ENCODE measurements around the gene JADE1. TPM values are rescaled to one million over a fixed set of nuclear protein-coding genes. Genes with fewer than 3 reads are reported as not detected.

JADE1 gene
- total and polyA plus RNA-seq, 2 of the 4 experiments (the other 2 are of a cell fraction): 13.8 to 32.6 TPM

DNA sequence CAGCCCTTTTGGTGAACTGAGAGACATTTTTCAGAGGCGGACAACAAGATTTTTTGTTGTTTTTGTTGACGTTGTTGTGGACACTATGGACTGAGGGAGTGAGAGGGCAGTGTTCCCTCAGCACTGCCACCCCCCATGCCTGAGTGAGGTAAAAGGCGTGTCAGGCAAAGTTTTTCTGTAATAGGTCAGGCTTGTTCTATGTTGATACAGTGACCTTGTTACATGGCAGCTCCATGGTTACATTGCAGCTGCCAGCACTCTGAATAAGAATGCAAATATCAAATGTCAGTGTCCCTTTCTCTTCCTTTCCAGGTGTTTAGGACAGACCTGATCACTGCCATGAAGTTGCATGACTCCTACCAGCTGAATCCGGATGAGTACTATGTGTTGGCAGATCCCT lies 36.6 kb downstream of the JADE1 start:
- no peak overlapping the region for H3K4ac ChIP-seq (ENCODE audit: low read depth, low read length)
- no peak overlapping the region for H2BK5ac ChIP-seq (ENCODE audit: low read depth, low read length, poor library complexity, severe bottlenecking)
- H3K4me2 ChIP-seq (ENCODE audit: low read depth, low read length): no peak overlapping the region
- H3K4me1 ChIP-seq (ENCODE audit: control insufficient read depth, insufficient read depth, low read length): peaks cover 5% of the 10 kb centered on the region
- H4K20me1 ChIP-seq (ENCODE audit: insufficient read depth, low read length): 0 out of 2 replicates have a peak, but pooled peaks cover 9% of the 10 kb centered on the region
- no peak overlapping the region for H2AFZ ChIP-seq (replicated peaks; ENCODE audit: low read length, poor library complexity)
- ChIA-PET CTCF (interaction anchor here (1.1 to 1.3 kb wide), 2 partner anchors 11 to 34 kb away, joined by 3 read pairs; no protein-coding TSS in a partner anchor), POLR2A (ENCODE audit: unreplicated experiment) (no interaction called here)
- BruUV-seq (replicated peaks): no TSS peak
- H3K27ac ChIP-seq (ENCODE audit: insufficient read depth, low read length): no peak overlapping the region
- H3K14ac ChIP-seq (replicated peaks; ENCODE audit: low read depth, low read length): no peak overlapping the region
- H3K23ac ChIP-seq (ENCODE audit: low read depth, low read length): no peak overlapping the region
- no peak overlapping the region for H4K91ac ChIP-seq (ENCODE audit: insufficient read depth, low read depth, low read length)
- H2BK20ac ChIP-seq (ENCODE audit: low read depth, low read length): no peak overlapping the region
- intact Hi-C loops (cut with micrococcal nuclease): no loop called here
- no peaks in the 10 kb centered on the region for H3K27me3 ChIP-seq (ENCODE audit: control insufficient read depth, insufficient read depth, low read length)
- H3K4me3 ChIP-seq (ENCODE audit: insufficient read depth, low read depth, low read length): no peak overlapping the region
- no peak overlapping the region for H2AK5ac ChIP-seq (ENCODE audit: low read depth, low read length)
- H3K36me3 ChIP-seq (ENCODE audit: control insufficient read depth, insufficient read depth, low read length): peaks cover 62% of the 10 kb centered on the region
- TF ChIP-seq RFX5 (IDR thresholded peaks at IDR 0.05; ENCODE audit: low read depth, low read length) (no peak), BHLHE40 (IDR thresholded peaks at IDR 0.05; ENCODE audit: low read depth, low read length) (no peak)
- TF ChIP-seq, protein P1, sequence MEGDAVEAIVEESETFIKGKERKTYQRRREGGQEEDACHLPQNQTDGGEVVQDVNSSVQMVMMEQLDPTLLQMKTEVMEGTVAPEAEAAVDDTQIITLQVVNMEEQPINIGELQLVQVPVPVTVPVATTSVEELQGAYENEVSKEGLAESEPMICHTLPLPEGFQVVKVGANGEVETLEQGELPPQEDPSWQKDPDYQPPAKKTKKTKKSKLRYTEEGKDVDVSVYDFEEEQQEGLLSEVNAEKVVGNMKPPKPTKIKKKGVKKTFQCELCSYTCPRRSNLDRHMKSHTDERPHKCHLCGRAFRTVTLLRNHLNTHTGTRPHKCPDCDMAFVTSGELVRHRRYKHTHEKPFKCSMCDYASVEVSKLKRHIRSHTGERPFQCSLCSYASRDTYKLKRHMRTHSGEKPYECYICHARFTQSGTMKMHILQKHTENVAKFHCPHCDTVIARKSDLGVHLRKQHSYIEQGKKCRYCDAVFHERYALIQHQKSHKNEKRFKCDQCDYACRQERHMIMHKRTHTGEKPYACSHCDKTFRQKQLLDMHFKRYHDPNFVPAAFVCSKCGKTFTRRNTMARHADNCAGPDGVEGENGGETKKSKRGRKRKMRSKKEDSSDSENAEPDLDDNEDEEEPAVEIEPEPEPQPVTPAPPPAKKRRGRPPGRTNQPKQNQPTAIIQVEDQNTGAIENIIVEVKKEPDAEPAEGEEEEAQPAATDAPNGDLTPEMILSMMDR (conservative IDR thresholded peaks at IDR 0.05; ENCODE audit: low read depth, low read length): no peak
- H3K18ac ChIP-seq (ENCODE audit: low read depth, low read length): no peak overlapping the region
- H3K9ac ChIP-seq (ENCODE audit: low read depth, low read length): no peak overlapping the region
- H3K79me1 ChIP-seq (ENCODE audit: low read depth in 1 of 2, low read length in 2 of 2): peaks cover 66 to 84% of the 10 kb centered on the region in 2 experiments
- dilution Hi-C loops (cut with HindIII; ENCODE audit: low sequenced_read_pairs, unreplicated experiment): no loop called here
- in situ Hi-C loops (cut with MboI; ENCODE audit: low sequenced_read_pairs): no loop called here
- ATAC-seq (ENCODE audit: low read depth): no peak
- WGBS, 2 experiments (ENCODE audit: extremely low coverage in 2 of 2, insufficient read length in 1 of 2): 100% methylated on average over 2 of the region's 4 CpGs; no CpG with 5 or more reads in 1 of the 2 experiments
- peaks cover 24% of the 10 kb centered on the region for H3K9me1 ChIP-seq (ENCODE audit: insufficient read depth, low read length)
- H3K9me3 ChIP-seq (ENCODE audit: control insufficient read depth, insufficient read depth, low read length): no peaks in the 10 kb centered on the region
- DNase-seq: no peak
- H2BK15ac ChIP-seq (ENCODE audit: low read depth, low read length): no peak overlapping the region
- no peak overlapping the region for H2BK120ac ChIP-seq (ENCODE audit: low read depth, low read length)
- H4K8ac ChIP-seq (ENCODE audit: low read depth in 2 of 2, low read length in 2 of 2): no peak overlapping the region
- H3K56ac ChIP-seq (ENCODE audit: extremely low read depth, insufficient read depth, low read length): no peak overlapping the region
- H4K5ac ChIP-seq (ENCODE audit: low read depth, low read length): no peak overlapping the region
- H2AK9ac ChIP-seq (replicated peaks; ENCODE audit: low read depth, low read length, poor library complexity): no peak overlapping the region
